Activated naive CD8-positive, alpha-beta T cell treated with anti-CD3 and anti-CD28 coated beads for 36 hours (primary cell): ENCODE measurements around the gene SPON1. TPM values are rescaled to one million over a fixed set of nuclear protein-coding genes. Genes with fewer than 3 reads are reported as not detected.

Source experiments
- DNase-seq: peaks from one replicate; pipeline ENCODE4 v3.0.0; 2021
- H3K27ac Mint-ChIP-seq: one replicate; pipeline ENCODE4 v1.8.0; 2022; ENCODE audit warnings: mild to moderate bottlenecking, moderate library complexity, mixed read lengths
- H3K27me3 Mint-ChIP-seq: one replicate; pipeline ENCODE4 v1.8.0; 2022; ENCODE audit warnings: mild to moderate bottlenecking, mixed read lengths
- H3K36me3 Mint-ChIP-seq: one replicate; pipeline ENCODE4 v1.8.0; 2021; ENCODE audit warnings: mild to moderate bottlenecking, mixed read lengths
- H3K4me1 Mint-ChIP-seq: one replicate; pipeline ENCODE4 v1.8.0; 2021; ENCODE audit warnings: mixed read lengths
- H3K4me3 Mint-ChIP-seq: one replicate; pipeline ENCODE4 v1.8.0; 2022; ENCODE audit warnings: mild to moderate bottlenecking, moderate library complexity, mixed read lengths
- H3K9me3 Mint-ChIP-seq: one replicate; pipeline ENCODE4 v1.8.0; 2022; ENCODE audit warnings: mixed read lengths
- total RNA-seq, 2 experiments: library from RNA; stranded (reverse); gene quantifications; one replicate each; pipeline ENCODE4 v1.2.3, GENCODE V29; 2021

The SPON1 gene
- total RNA-seq, 2 experiments from 2014 or later: 0.95 to 1.0 TPM

DNA sequence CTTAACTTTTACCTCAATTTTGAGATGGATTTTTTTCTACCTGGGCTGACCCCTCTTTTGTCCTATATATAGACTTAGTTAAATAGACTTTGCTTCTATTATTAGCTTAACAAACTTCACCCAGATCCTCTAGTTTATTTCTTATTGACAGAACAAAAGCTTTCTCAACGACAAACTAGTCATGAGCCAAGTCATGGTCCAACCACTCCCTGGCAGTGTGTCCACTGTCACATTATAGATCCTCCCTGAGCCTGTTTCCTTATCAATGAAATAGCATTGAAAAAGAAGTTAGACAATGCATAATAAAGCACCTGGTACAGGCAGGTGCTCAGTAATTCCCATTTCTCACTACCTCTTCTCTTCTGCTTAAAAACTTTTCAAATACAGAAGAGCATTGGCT lies 155.1 kb downstream of the SPON1 start:
- Mint-ChIP-seq H3K9me3 (no peaks in the 10 kb centered on the region), H3K4me3 (no peak overlapping the region), H3K27ac (no peak overlapping the region), H3K36me3 (peaks cover 2% of the 10 kb centered on the region), H3K4me1 (peaks cover 12% of the 10 kb centered on the region), H3K27me3 (no peaks in the 10 kb centered on the region)
- DNase-seq: no peak

DNA sequence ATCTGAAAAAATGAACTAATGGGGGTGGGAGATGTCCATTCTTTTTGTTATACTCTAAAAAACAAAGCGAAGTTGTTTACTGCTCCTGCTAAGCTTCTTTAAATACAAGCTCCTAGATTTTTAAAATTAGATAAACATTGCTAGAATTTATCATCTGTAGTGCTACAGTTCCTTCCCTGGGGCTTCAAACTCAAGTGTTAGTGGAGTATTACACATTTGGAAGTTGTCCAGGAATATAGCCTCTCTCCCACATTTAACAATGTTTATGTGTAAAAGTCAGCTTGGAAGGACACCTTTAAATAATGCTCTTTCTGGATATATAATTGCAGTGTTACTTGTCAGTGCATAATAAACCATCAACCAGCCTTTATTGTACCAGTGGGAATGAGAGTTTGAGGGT lies 155.5 kb downstream of the SPON1 start:
- H3K27ac Mint-ChIP-seq: no peak overlapping the region
- H3K4me1 Mint-ChIP-seq: peaks cover 12% of the 10 kb centered on the region
- H3K36me3 Mint-ChIP-seq: peaks cover 2% of the 10 kb centered on the region
- no peak for DNase-seq
- H3K27me3 Mint-ChIP-seq: no peaks in the 10 kb centered on the region
- no peaks in the 10 kb centered on the region for H3K9me3 Mint-ChIP-seq
- no peak overlapping the region for H3K4me3 Mint-ChIP-seq

DNA sequence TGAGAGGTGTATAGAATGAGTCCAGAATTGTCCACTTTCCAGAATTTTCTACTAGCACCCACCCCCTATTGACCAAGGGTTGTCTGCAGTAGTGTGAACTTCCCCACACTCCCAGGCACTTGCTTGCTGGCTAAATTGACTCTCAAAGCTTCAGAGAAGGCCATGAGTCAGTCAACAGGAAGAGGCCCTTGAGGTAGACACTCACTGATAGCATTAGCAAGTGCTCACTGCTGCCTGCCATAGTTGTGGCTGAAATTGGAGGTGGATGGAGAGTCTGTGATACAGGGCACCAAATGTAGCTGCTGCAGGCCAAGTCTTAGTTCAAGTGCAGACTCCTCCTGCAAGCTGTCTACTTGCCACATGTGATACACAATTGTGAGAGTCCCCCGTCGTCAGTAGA lies 156.8 kb downstream of the SPON1 start:
- Mint-ChIP-seq H3K4me1 (peaks cover 10% of the 10 kb centered on the region), H3K27ac (no peak overlapping the region), H3K36me3 (peaks cover 8% of the 10 kb centered on the region), H3K27me3 (no peaks in the 10 kb centered on the region), H3K4me3 (no peak overlapping the region), H3K9me3 (no peaks in the 10 kb centered on the region)
- no peak for DNase-seq

DNA sequence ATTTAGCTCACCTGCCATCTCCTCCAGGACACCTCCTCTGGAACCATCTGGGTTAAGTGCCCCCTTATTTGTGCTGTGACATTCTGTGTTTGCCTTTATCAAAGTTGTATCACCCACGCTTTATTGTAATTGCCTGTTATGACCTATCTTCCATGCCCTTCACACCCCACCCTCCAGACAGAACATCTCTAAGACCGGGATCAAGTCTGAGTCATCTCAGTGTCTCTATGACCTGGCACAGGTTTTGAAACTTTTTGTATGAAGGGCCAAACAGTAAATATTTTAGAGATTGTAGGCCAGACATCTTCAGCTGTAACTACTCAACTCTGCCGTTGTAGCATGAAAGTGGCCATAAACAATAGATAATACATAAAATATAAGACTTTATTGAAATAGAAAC lies 161.8 kb downstream of the SPON1 start:
- H3K27me3 Mint-ChIP-seq: no peaks in the 10 kb centered on the region
- H3K36me3 Mint-ChIP-seq: peaks cover 11% of the 10 kb centered on the region
- peaks cover 5% of the 10 kb centered on the region for H3K4me1 Mint-ChIP-seq
- DNase-seq: no peak
- peaks cover 4% of the 10 kb centered on the region for H3K9me3 Mint-ChIP-seq
- no peak overlapping the region for H3K4me3 Mint-ChIP-seq
- no peak overlapping the region for H3K27ac Mint-ChIP-seq

DNA sequence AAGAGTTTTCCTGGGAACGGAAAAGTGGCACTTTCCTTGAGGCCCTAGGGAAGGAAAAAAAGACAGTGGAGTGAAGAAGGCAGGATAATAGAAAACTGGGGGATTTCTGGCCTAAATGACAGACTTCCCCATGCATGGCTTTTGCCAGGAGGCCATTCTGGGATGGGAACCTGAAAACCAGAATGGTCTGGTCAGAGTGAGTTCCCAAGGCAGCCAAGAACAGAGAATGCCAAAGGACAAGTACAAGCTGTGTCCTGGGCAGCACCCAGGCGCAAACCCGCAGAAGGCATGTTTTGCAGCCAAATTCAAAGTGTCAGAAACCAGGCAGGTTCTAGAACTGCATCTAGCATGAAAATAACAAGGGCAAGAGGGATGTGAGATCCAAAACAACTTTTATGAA lies 162.4 kb downstream of the SPON1 start:
- no peak overlapping the region for H3K27ac Mint-ChIP-seq
- no peak overlapping the region for H3K4me3 Mint-ChIP-seq
- H3K36me3 Mint-ChIP-seq: peaks cover 11% of the 10 kb centered on the region
- peaks cover 4% of the 10 kb centered on the region for H3K9me3 Mint-ChIP-seq
- no peaks in the 10 kb centered on the region for H3K27me3 Mint-ChIP-seq
- no peak for DNase-seq
- H3K4me1 Mint-ChIP-seq: peaks cover 2% of the 10 kb centered on the region

DNA sequence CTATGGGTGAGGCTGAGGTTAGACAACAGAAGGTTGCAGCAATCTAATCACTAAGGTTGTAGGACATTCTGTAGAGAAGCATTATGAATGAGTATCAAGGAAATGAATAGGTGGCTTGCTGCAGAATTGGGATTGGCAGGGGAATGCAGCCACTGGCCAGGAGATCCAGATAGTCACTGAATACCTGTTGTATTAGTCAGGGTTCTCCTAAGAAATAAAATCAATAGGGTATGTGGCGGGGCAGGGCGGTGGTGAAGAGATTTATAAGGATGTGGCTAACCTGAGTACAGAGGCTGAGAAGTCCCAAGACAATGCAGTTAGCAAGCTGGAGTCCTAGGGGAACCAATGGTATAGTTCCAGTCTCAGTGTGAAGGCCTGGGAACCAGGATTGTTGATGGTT lies 163.0 kb downstream of the SPON1 start:
- Mint-ChIP-seq H3K27me3 (no peaks in the 10 kb centered on the region), H3K4me1 (no peaks in the 10 kb centered on the region), H3K27ac (no peak overlapping the region), H3K9me3 (peaks cover 4% of the 10 kb centered on the region), H3K36me3 (peaks cover 11% of the 10 kb centered on the region), H3K4me3 (no peak overlapping the region)
- no peak for DNase-seq

DNA sequence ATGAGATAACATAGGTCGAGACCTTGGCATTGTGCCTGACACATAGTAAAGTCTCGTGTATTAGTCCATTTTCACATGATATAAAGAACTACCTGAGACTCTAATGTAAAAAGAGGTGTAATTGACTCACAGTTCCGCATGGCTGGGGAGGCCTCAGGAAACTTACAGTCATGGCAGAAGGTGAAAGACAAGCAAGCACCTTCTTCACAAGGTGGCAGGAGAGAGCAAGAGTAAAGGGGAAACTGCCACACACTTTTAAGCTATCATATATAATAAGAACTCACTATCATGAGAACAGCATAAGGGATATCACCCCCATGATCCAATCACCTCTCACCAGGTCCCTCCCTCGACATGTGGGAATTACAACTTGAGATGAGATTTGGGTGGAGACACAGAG lies 165.2 kb downstream of the SPON1 start:
- Mint-ChIP-seq H3K27me3 (no peaks in the 10 kb centered on the region), H3K9me3 (peaks cover 4% of the 10 kb centered on the region), H3K36me3 (peaks cover 9% of the 10 kb centered on the region), H3K27ac (no peak overlapping the region), H3K4me3 (no peak overlapping the region), H3K4me1 (no peaks in the 10 kb centered on the region)
- DNase-seq: no peak

DNA sequence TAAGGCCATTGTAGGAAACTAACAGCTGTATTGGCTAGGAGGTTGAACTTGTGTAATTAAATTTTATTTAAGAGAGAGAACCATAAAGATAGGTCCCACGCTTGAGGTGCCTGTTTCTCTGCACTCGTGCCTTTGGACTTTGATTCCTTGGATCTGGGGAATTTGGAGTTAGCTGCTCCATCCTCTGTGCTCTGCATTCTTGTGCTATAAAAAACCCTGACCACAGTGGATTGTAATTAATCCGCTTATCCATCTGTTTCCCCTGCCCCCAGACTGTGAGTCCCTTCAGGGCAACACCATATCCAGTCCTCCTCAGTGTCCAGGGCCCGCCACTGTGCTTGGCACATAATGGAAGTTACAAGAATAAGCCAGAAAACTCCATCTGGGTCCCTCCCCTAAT lies 169.8 kb downstream of the SPON1 start:
- H3K4me3 Mint-ChIP-seq: no peak overlapping the region
- DNase-seq: no peak
- H3K4me1 Mint-ChIP-seq: no peaks in the 10 kb centered on the region

DNA sequence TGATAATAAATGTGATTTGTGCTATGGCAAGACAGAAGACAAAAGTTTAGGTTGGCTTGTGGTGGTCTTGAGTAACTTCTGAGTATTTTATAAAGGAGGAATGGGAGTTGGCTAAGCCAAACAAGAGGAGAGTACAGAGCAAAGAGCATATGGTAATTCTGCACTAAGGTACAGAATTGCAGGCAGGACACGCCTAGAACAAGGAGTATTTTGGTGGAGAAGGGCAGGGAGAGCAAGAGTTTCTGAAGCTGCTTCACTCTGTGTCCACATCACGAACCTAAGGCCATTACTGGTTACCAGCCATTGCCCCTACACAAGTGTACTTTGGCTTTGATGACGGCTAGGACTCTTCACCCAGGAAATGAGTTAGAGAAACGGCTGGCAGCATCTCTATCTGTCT lies 170.9 kb downstream of the SPON1 start:
- no peak for DNase-seq
- Mint-ChIP-seq H3K36me3 (no peaks in the 10 kb centered on the region), H3K4me1 (no peaks in the 10 kb centered on the region), H3K4me3 (no peak overlapping the region), H3K27ac (no peak overlapping the region), H3K9me3 (peaks cover 2% of the 10 kb centered on the region), H3K27me3 (no peaks in the 10 kb centered on the region)

More for the DNA sequence above, 169.8 kb downstream of the SPON1 start:
- H3K27ac Mint-ChIP-seq: no peak overlapping the region
- no peaks in the 10 kb centered on the region for H3K27me3 Mint-ChIP-seq
- peaks cover 4% of the 10 kb centered on the region for H3K9me3 Mint-ChIP-seq
- peaks cover 2% of the 10 kb centered on the region for H3K36me3 Mint-ChIP-seq

DNA sequence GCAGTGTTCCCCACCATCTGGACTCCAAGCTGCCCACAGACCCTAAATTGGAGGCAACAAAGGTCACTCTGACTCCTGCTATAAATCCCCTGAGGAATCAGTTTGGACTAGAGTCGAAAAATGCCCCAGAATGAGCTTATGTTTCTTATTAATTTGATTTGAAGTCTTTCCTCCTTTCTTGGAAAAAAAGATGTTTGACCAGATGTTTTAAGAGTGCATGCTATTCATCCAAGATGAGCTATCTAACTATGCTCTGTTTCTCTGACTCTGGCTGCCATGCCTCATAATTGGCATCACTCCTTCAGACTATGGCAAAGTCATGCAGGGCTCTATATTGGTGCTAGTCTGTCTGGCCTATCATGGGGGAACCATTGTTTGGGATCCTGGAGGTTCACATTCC lies 174.0 kb downstream of the SPON1 start:
- no peaks in the 10 kb centered on the region for H3K27me3 Mint-ChIP-seq
- H3K9me3 Mint-ChIP-seq: no peaks in the 10 kb centered on the region
- no peak for DNase-seq
- no peak overlapping the region for H3K4me3 Mint-ChIP-seq
- no peak overlapping the region for H3K27ac Mint-ChIP-seq
- H3K4me1 Mint-ChIP-seq: no peaks in the 10 kb centered on the region
- H3K36me3 Mint-ChIP-seq: no peaks in the 10 kb centered on the region

DNA sequence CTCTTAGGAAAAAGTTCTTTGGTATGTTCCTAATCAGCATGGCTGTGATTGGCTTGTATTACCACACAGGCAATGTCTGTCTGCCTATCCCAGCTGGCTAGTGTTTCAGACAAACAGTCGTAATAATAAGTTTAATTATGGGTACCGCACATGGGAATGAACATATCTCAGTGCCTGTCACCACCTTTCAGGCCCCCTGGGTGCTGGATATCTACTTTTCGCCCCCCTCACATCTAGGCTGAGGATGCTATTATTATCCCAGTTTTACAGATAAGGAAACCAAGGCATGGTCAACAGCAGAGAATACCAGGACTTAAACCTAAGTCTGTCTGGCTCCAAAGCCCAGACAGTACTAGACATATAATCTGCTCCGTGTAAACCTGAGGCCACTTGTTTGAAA lies 174.8 kb downstream of the SPON1 start:
- Mint-ChIP-seq H3K27me3 (no peaks in the 10 kb centered on the region), H3K36me3 (no peaks in the 10 kb centered on the region), H3K27ac (no peak overlapping the region)

DNA sequence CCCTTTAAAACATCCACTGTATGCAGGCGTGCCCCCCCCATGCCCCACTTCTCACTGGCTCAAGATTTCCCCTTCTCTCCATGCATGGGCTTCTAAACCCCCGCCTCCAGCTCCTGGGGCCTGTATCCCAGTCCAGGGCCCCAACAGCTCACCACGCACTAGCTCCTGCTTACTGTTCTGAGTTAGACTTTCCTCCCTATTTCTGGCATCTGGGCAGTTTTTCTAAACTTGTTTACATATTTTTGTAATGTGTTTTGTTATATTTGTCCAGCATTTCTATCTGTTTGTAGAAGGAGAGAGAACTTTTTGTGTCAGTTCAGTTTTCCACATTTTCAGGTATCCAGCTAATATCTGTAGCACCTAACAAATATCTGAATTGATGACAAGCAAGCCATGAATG lies 178.5 kb downstream of the SPON1 start:
- no peaks in the 10 kb centered on the region for H3K27me3 Mint-ChIP-seq
- H3K27ac Mint-ChIP-seq: no peak overlapping the region

More for the DNA sequence above, 174.8 kb downstream of the SPON1 start:
- Mint-ChIP-seq H3K4me3 (no peak overlapping the region), H3K4me1 (no peaks in the 10 kb centered on the region), H3K9me3 (no peaks in the 10 kb centered on the region)
- no peak for DNase-seq

DNA sequence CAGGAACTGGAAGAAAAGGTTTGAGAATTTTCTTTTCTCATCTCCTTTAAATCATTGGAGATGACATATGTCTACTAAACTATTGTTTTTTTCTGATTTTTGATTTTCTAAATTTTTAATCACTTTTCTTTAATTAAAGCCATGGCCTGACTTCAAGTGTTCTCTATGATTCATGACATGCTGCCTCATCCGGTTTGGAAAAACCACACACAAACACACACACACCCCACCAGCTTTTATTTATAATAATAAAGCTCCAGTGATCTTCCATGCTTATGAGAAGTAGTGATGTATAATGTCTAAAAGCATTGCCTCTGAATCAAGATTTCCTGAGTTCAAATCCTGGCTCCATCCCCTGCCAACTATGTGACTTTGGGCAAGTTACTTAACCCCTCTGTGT lies 179.2 kb downstream of the SPON1 start:
- Mint-ChIP-seq H3K36me3 (no peaks in the 10 kb centered on the region), H3K27me3 (no peaks in the 10 kb centered on the region), H3K9me3 (no peaks in the 10 kb centered on the region), H3K4me3 (no peak overlapping the region), H3K4me1 (peaks cover 5% of the 10 kb centered on the region), H3K27ac (no peak overlapping the region)
- DNase-seq: no peak

More for the DNA sequence above, 178.5 kb downstream of the SPON1 start:
- Mint-ChIP-seq H3K4me3 (no peak overlapping the region), H3K9me3 (no peaks in the 10 kb centered on the region), H3K4me1 (peaks cover 5% of the 10 kb centered on the region), H3K36me3 (no peaks in the 10 kb centered on the region)
- no peak for DNase-seq

DNA sequence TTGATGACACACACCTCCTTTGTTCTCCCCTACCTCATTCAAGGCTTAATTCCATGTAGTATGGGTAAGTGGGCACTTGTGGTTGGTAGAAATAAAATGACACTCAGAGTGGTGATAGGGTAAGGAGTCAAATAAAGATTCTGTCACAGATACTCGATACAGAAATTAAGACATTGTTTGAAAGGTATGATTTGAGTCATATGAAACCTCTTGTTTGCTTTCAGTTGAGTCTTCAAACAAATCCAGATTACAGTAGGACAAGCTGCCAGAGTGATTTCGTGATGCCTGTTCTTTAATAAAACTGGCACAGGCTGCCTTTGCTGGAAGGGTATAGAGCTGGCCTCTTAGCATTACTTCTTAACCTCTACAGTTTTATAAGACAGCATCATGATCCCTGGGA lies 182.4 kb downstream of the SPON1 start:
- Mint-ChIP-seq H3K27ac (no peak overlapping the region), H3K27me3 (no peaks in the 10 kb centered on the region), H3K9me3 (no peaks in the 10 kb centered on the region), H3K36me3 (no peaks in the 10 kb centered on the region), H3K4me1 (peaks cover 7% of the 10 kb centered on the region), H3K4me3 (no peak overlapping the region)
- DNase-seq: no peak

DNA sequence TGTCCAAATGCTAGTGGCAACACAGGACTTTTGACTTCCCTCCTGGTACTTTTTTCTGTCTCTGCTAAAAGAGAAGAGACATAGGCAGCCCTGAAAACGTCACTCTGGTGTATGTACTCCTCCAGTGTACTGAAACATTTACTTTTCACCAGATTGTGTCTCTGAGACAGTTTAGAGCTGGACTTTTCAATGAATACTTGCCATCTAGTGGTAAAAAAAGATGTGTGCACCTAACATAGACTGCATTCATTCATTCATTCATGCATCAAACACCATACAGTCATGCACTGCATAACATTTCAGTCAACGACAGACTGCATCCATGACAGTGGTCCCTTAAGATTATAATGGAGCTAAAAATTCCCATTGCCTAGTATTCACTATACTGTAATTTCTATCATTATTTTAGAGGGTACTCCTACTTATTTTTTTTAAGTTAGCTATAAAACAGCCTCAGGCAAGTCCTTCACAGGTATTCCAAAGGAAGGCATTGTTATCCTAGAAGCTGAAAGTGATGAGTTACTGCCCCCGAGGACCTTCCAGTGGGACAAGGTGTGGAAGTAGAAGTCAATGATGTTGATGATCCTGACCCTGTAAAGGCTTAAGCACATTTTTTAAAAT lies 186.2 kb downstream of the SPON1 start:
- no peak for DNase-seq
- Mint-ChIP-seq H3K36me3 (no peaks in the 10 kb centered on the region), H3K27me3 (no peaks in the 10 kb centered on the region), H3K27ac (no peak overlapping the region), H3K4me1 (peaks cover 7% of the 10 kb centered on the region), H3K4me3 (no peak overlapping the region), H3K9me3 (peaks cover 6% of the 10 kb centered on the region)

DNA sequence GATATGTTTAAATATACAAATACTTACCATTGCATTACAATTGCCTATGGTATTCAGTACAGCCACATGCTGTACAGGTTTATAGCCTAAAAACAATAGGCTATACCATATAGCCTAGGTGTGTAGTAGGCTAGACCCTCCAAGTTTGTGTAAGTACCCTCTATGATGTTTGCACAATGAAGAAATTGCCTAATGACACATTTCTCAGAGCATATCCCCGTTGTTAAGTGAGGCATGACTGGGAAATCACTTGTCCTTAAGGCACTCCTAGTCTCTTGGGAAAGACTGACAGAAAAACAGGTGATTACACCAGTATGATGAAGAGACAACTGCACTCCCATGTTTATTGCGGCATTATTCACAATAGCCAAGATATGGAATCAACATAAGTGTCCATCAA lies 187.2 kb downstream of the SPON1 start:
- H3K4me3 Mint-ChIP-seq: no peak overlapping the region
- H3K9me3 Mint-ChIP-seq: peaks cover 10% of the 10 kb centered on the region
- H3K27me3 Mint-ChIP-seq: no peaks in the 10 kb centered on the region
- no peak overlapping the region for H3K27ac Mint-ChIP-seq
- peaks cover 7% of the 10 kb centered on the region for H3K4me1 Mint-ChIP-seq
- DNase-seq: no peak
- H3K36me3 Mint-ChIP-seq: no peaks in the 10 kb centered on the region
